Kidney (tissue), 14 donors: Measurements from ENCODE around the gene PRPF8. TPM values are rescaled to one million over a fixed set of nuclear protein-coding genes. Genes with fewer than 3 reads are reported as not detected.

Source experiments
- DNase-seq, 5 donors: peaks; one replicate each; pipeline ENCODE4 v3.0.0-alpha.2; 2013 to 2020
- FAIRE-seq: peaks from 2 replicates; lab custom pipeline; 2012; peaks lifted over from hg19 to GRCh38; lab: Jason Lieb, UNC
- H3K27ac ChIP-seq, 2 donors: one replicate each; pipeline ENCODE4 v1.7.0; 2013; ENCODE audit warnings: low read depth in 2 of 2, low read length in 2 of 2, inconsistent platforms in 1 of 2
- H3K27me3 ChIP-seq: one replicate; pipeline ENCODE4 v1.7.1; 2013; ENCODE audit warnings: low read length, inconsistent platforms; ENCODE audit not compliant: control insufficient read depth, insufficient read depth
- H3K36me3 ChIP-seq, 3 donors: one replicate each; pipeline versions ENCODE4 v1.7.0 to v1.7.1; 2013; ENCODE audit warnings: low read length in 3 of 3, control low read depth in 1 of 3, inconsistent platforms in 1 of 3; ENCODE audit not compliant: insufficient read depth in 3 of 3, control insufficient read depth in 2 of 3
- H3K4me1 ChIP-seq, 3 donors: one replicate each; pipeline versions ENCODE4 v1.7.0 to v1.7.1; 2013; ENCODE audit warnings: low read length in 3 of 3, inconsistent platforms in 1 of 3, low read depth in 1 of 3; ENCODE audit not compliant: control insufficient read depth in 2 of 3, insufficient read depth in 2 of 3
- H3K4me3 ChIP-seq, 3 donors: one replicate each; pipeline versions ENCODE4 v1.7.0 to v1.8.1; 2013; ENCODE audit warnings: low read length in 3 of 3, control low read depth in 1 of 3, inconsistent platforms in 1 of 3
- H3K9ac ChIP-seq, 3 donors: one replicate each; pipeline versions ENCODE4 v1.7.0 to v1.7.1; 2013; ENCODE audit warnings: low read length in 3 of 3, control low read depth in 1 of 3, inconsistent platforms in 1 of 3
- H3K9me3 ChIP-seq, 3 donors: one replicate each; pipeline versions ENCODE4 v1.7.0 to v1.7.1; 2013; ENCODE audit warnings: low read length in 3 of 3, control low read depth in 1 of 3, inconsistent platforms in 1 of 3; ENCODE audit not compliant: control insufficient read depth in 2 of 3, insufficient read depth in 1 of 3
- intact Hi-C: fragments of 100-400 bp; cut with DNase I; formaldehyde crosslinking; loops from one replicate; pipeline ENCODE4 v1.11.1; 2022
- polyA plus RNA-seq: library from polyadenylated mRNA; stranded (reverse); fragments of 350-450 nt; fragmentation: Illumina TruSeq; extraction: RNeasy Lipid Tissue Mini Kit (QIAGEN cat#74804); gene quantifications from one replicate; pipeline ENCODE4 v1.2.3, GENCODE V29; 2014; ENCODE audit warnings: low read depth, low replicate concordance; ENCODE audit not compliant: insufficient read depth
- total RNA-seq: library from RNA; stranded (reverse); fragmentation: NEBNext Ultra II Directional; extraction: Animal tissue kit (Norgen Biotek cat#: 25700); gene quantifications from one replicate; pipeline ENCODE4 v1.2.1, GENCODE V29; 2021
- TF ChIP-seq, protein P1 (sequence below): IDR thresholded peaks from 3 replicates; pipeline ENCODE4 v1.5.1; 2012; ENCODE audit warnings: mild to moderate bottlenecking, moderate library complexity, borderline replicate concordance; ENCODE audit not compliant: insufficient read depth; ENCODE audit errors: extremely low read depth
- donor health status: control.
- donor health status: control.
- donor health status: control.
- donor health status: control.
- donor health status: control.
- donor health status: DM: yes; HTN: yes; CAD: no.
- donor health status: Normal renal cell carcinoma (clear cell type).

Gene PRPF8
- total and polyA plus RNA-seq, 2 donors from 2014 or later, result 181 to 236 TPM

DNA sequence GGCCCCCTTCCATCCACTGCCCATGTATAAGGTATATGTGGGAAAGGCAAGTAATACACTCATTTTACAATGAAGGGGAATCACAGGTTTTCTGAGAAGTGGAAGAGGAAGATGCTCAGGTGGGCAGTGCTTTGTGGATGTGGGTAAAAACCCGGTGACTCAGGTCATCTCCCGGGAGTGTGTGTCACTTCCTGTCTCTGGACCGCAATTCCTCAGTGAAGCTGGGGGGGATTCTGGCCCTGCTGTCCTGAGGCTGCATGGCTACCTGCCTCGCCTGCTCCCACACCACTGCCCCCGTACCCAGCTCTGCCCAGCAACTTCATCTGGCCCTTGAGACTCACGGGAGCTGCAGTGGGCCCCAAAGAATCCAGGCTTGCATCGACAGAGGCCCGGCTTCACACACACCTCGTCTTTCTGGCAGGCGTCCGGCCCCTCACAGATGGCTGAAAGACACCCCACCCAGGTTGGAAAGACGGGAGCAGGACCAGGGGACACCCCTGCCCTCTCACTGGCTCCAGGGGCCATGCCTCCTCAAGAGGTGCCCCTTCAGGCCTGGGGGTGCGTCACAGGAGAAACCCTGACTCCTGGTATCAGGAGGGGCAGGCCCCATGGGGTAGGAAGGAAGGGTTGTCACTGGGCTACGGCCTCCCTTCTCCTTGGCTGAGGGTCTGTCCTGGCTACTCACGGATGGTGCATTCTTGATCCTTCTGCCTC is 40.0 kb downstream of the PRPF8 start:
- Histone ChIP-seq H3K27me3 (no peaks in the 10 kb centered on the region), H3K4me3 (peak overlapping the region in 2 of 3 donors; percentile 47 to 59), H3K9ac (peak overlapping the region in 1 of 3 donors; percentile 55), H3K36me3 (peaks cover 0 to 5% (median 4%) of the 10 kb centered on the region in 3 donors), H3K27ac (peak overlapping the region; percentile 63 to 66), H3K9me3 (no peaks in the 10 kb centered on the region), H3K4me1 (peaks cover 0 to 35% (median 15%) of the 10 kb centered on the region in 3 donors)
- TF ChIP-seq, protein P1, sequence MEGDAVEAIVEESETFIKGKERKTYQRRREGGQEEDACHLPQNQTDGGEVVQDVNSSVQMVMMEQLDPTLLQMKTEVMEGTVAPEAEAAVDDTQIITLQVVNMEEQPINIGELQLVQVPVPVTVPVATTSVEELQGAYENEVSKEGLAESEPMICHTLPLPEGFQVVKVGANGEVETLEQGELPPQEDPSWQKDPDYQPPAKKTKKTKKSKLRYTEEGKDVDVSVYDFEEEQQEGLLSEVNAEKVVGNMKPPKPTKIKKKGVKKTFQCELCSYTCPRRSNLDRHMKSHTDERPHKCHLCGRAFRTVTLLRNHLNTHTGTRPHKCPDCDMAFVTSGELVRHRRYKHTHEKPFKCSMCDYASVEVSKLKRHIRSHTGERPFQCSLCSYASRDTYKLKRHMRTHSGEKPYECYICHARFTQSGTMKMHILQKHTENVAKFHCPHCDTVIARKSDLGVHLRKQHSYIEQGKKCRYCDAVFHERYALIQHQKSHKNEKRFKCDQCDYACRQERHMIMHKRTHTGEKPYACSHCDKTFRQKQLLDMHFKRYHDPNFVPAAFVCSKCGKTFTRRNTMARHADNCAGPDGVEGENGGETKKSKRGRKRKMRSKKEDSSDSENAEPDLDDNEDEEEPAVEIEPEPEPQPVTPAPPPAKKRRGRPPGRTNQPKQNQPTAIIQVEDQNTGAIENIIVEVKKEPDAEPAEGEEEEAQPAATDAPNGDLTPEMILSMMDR, result no peak
- FAIRE-seq (no peak), DNase-seq (no peak)
- intact Hi-C loops, result no loop called here

GRCh38 chr17:1643999-1644492 is 40.6 kb downstream of the PRPF8 start:
- Histone ChIP-seq H3K4me1 (peaks cover 0 to 35% (median 15%) of the 10 kb centered on the region in 3 donors), H3K9ac (no peak overlapping the region), H3K27ac (peak overlapping the region; percentile 63 to 66), H3K36me3 (peaks cover 0 to 5% (median 4%) of the 10 kb centered on the region in 3 donors), H3K9me3 (no peaks in the 10 kb centered on the region), H3K4me3 (peak overlapping the region; percentile 11 to 59 (median 26)), H3K27me3 (no peaks in the 10 kb centered on the region)
- TF ChIP-seq, protein P1, result no peak
- FAIRE-seq, result no peak
- DNase-seq, result peak in 2 of 5 donors; percentile 41 to 66
- intact Hi-C loops, result no loop called here

GRCh38 chr17:1643293-1643998 is 41.2 kb downstream of the PRPF8 start:
- H3K9me3 ChIP-seq, result no peaks in the 10 kb centered on the region
- intact Hi-C loops, result no loop called here
- peak overlapping the region in 1 of 2 donors; percentile 63 for H3K27ac ChIP-seq
- TF ChIP-seq, protein P1, result peak; percentile 26
- no peaks in the 10 kb centered on the region for H3K27me3 ChIP-seq
- H3K9ac ChIP-seq, result no peak overlapping the region
- no peak for FAIRE-seq
- peaks cover 0 to 33% (median 13%) of the 10 kb centered on the region in 3 donors for H3K4me1 ChIP-seq
- peak; percentile 72 to 93 (median 75) for DNase-seq
- peak overlapping the region in 1 of 3 donors; percentile 59 for H3K4me3 ChIP-seq
- H3K36me3 ChIP-seq, result peaks cover 0 to 5% (median 4%) of the 10 kb centered on the region in 3 donors
